Caco-2 (cell line): ENCODE results near the gene PPP2R2B. TPM values are rescaled to one million over a fixed set of nuclear protein-coding genes. Genes with fewer than 3 reads are reported as not detected.

Source experiments
- BruUV-seq: library from RNA; stranded (reverse); fragments of 400-500 nt; replicated peaks from 2 replicates; lab custom pipeline; 2021; lab: Mats Ljungman, UMichigan
- CTCF ChIA-PET: fragments of 300-600 bp; sonication (Branson Sonifier 250); formaldehyde crosslinking; loops from one replicate; lab custom pipeline; 2022; ENCODE audit warnings: antibody characterized with exemption; lab: Charles Lee
- POLR2A ChIA-PET: fragments of 300-600 bp; sonication (Branson Sonifier 250); formaldehyde crosslinking; loops from one replicate; lab custom pipeline; 2022; ENCODE audit warnings: antibody characterized with exemption; lab: Charles Lee
- DNase-seq, 2 experiments: peaks; one replicate each; pipeline versions ENCODE4 v3.0.0 to v3.0.0-alpha.2; 2020 to 2022
- H3K27me3 ChIP-seq: replicated peaks from 2 replicates; pipeline ENCODE4 v1.6.0; 2011; ENCODE audit warnings: low read length; ENCODE audit not compliant: control insufficient read depth, insufficient read depth
- H3K36me3 ChIP-seq: 2 replicates; pipeline ENCODE4 v1.5.1; 2011; ENCODE audit warnings: low read length; ENCODE audit not compliant: control insufficient read depth, insufficient read depth
- H3K4me1 ChIP-seq: fragments of 250-450 bp; sonication (Bioruptor Pico); 2 replicates; pipeline ENCODE4 v1.5.1; 2020; ENCODE audit warnings: mild to moderate bottlenecking
- H3K4me3 ChIP-seq: 2 replicates; pipeline ENCODE4 v1.5.1; 2011; ENCODE audit warnings: low read depth, mild to moderate bottlenecking, control low read depth, low read length
- H3K9me3 ChIP-seq: fragments of 250-450 bp; sonication (Bioruptor Pico); 2 replicates; pipeline ENCODE4 v1.5.1; 2020; ENCODE audit warnings: mild to moderate bottlenecking, moderate library complexity
- H3K27ac Mint-ChIP-seq: one replicate; pipeline ENCODE4 v1.8.0; 2022; ENCODE audit warnings: mixed read lengths; ENCODE audit not compliant: unreplicated experiment
- H3K27me3 Mint-ChIP-seq: one replicate; pipeline ENCODE4 v1.8.0; 2022; ENCODE audit warnings: mixed read lengths; ENCODE audit not compliant: insufficient read depth, unreplicated experiment
- H3K36me3 Mint-ChIP-seq: one replicate; pipeline ENCODE4 v1.8.0; 2022; ENCODE audit warnings: mild to moderate bottlenecking, mixed read lengths; ENCODE audit not compliant: insufficient read depth, unreplicated experiment
- H3K4me1 Mint-ChIP-seq: one replicate; pipeline ENCODE4 v1.8.0; 2022; ENCODE audit warnings: low read depth, mixed read lengths; ENCODE audit not compliant: unreplicated experiment
- H3K4me3 Mint-ChIP-seq: one replicate; pipeline ENCODE4 v1.8.0; 2022; ENCODE audit warnings: mild to moderate bottlenecking, moderate library complexity, mixed read lengths; ENCODE audit not compliant: unreplicated experiment
- H3K9me3 Mint-ChIP-seq: one replicate; pipeline ENCODE4 v1.8.0; 2022; ENCODE audit warnings: mixed read lengths; ENCODE audit not compliant: unreplicated experiment
- CTCF ChIP-seq, 2 experiments: fragments of 200-600 bp in 1 of 2; IDR thresholded peaks; 1 replicate in 1 of 2; 2 replicates in 1 of 2; pipeline versions ENCODE4 v1.5.1 to v1.8.0; 2011 to 2022; ENCODE audit warnings: antibody characterized with exemption in 1 of 2, control low read depth in 1 of 2, inconsistent platforms in 1 of 2, low read depth in 1 of 2, low read length in 1 of 2, mild to moderate bottlenecking in 1 of 2, moderate library complexity in 1 of 2; ENCODE audit not compliant: insufficient read depth in 1 of 2, severe bottlenecking in 1 of 2, unreplicated experiment in 1 of 2
- intact Hi-C: fragments of 100-400 bp; cut with micrococcal nuclease; formaldehyde crosslinking; loops from one replicate; pipeline ENCODE4 v1.10.0; 2022; ENCODE audit not compliant: unreplicated experiment
- total RNA-seq: library from RNA; stranded (reverse); gene quantifications from 2 replicates; pipeline ENCODE4 v1.2.3, GENCODE V29; 2022

The PPP2R2B gene
- total RNA-seq, 1 experiment from 2014 or later = 9.8 TPM

GRCh38 chr5:146574713-146575112, 303.8 kb downstream of the PPP2R2B start:
- no TSS peak for BruUV-seq
- Histone ChIP-seq H3K4me1 (no peaks in the 10 kb centered on the region), H3K27me3 (no peaks in the 10 kb centered on the region), H3K9me3 (peaks cover 14% of the 10 kb centered on the region; the same call in 1 of the 2 replicates), H3K36me3 (no peaks in the 10 kb centered on the region), H3K4me3 (no peak overlapping the region)
- H3K36me3 Mint-ChIP-seq = no peaks in the 10 kb centered on the region
- H3K9me3 Mint-ChIP-seq = peaks cover 35% of the 10 kb centered on the region
- H3K4me3 Mint-ChIP-seq = no peak overlapping the region
- no peak overlapping the region for H3K27ac Mint-ChIP-seq
- no peak for TF ChIP-seq CTCF (IDR thresholded peaks at IDR 0.05; ENCODE audit: insufficient read depth in 1 of 2, low read depth in 1 of 2, low read length in 1 of 2, severe bottlenecking in 1 of 2, unreplicated experiment in 1 of 2)
- DNase-seq = no peak
- ChIA-PET POLR2A (no interaction called here), CTCF (no interaction called here)
- intact Hi-C loops = no loop called here
- H3K4me1 Mint-ChIP-seq = no peaks in the 10 kb centered on the region
- H3K27me3 Mint-ChIP-seq = peaks cover 12% of the 10 kb centered on the region

- Histone ChIP-seq H3K27me3 (no peaks in the 10 kb centered on the region), H3K4me1 (no peaks in the 10 kb centered on the region; the same call in 1 of the 2 replicates), H3K4me3 (no peak overlapping the region), H3K36me3 (no peaks in the 10 kb centered on the region), H3K9me3 (peaks cover 3% of the 10 kb centered on the region; the same call in 1 of the 2 replicates)
- TF ChIP-seq CTCF (IDR thresholded peaks at IDR 0.05; ENCODE audit: insufficient read depth in 1 of 2, low read depth in 1 of 2, low read length in 1 of 2, severe bottlenecking in 1 of 2, unreplicated experiment in 1 of 2) = no peak
- BruUV-seq = no TSS peak
- no peak overlapping the region for H3K27ac Mint-ChIP-seq
- CTCF ChIA-PET = no interaction called here
- H3K4me1 Mint-ChIP-seq = peaks cover 5% of the 10 kb centered on the region
- intact Hi-C loops = no loop called here
- no peaks in the 10 kb centered on the region for H3K36me3 Mint-ChIP-seq
- DNase-seq = no peak
- H3K27me3 Mint-ChIP-seq = peaks cover 4% of the 10 kb centered on the region
- POLR2A ChIA-PET = no interaction called here
- H3K4me3 Mint-ChIP-seq = no peak overlapping the region
- peaks cover 18% of the 10 kb centered on the region for H3K9me3 Mint-ChIP-seq
These were observed 310.4 kb downstream of the PPP2R2B start for GRCh38 chr5:146568161-146568560.

- Mint-ChIP-seq H3K36me3 (no peaks in the 10 kb centered on the region), H3K9me3 (peaks cover 12% of the 10 kb centered on the region), H3K27me3 (peaks cover 4% of the 10 kb centered on the region), H3K4me3 (no peak overlapping the region), H3K27ac (no peak overlapping the region), H3K4me1 (peaks cover 5% of the 10 kb centered on the region)
- H3K4me3 ChIP-seq = no peak overlapping the region
- H3K36me3 ChIP-seq = no peaks in the 10 kb centered on the region
- TF ChIP-seq CTCF (IDR thresholded peaks at IDR 0.05; ENCODE audit: insufficient read depth in 1 of 2, low read depth in 1 of 2, low read length in 1 of 2, severe bottlenecking in 1 of 2, unreplicated experiment in 1 of 2) = peak; percentile 73 to 74
- intact Hi-C loops = loop anchor here (1.0 kb wide), 3 partner anchors 24 to 400 kb away; no protein-coding TSS in a partner anchor
- CTCF ChIA-PET = interaction anchor here (0.5 to 1.2 kb wide), 5 partner anchors 32 to 669 kb away, joined by 3 to 8 read pairs (median 4); partner anchors contain the start of gene STK32A
- POLR2A ChIA-PET = no interaction called here
- DNase-seq = peak; percentile 73 to 74
- H3K4me1 ChIP-seq = no peaks in the 10 kb centered on the region; the same call in 1 of the 2 replicates
- no peaks in the 10 kb centered on the region for H3K27me3 ChIP-seq
- BruUV-seq = no TSS peak
- no peaks in the 10 kb centered on the region for H3K9me3 ChIP-seq
These were observed 312.7 kb downstream of the PPP2R2B start for GRCh38 chr5:146565764-146566367.
